CD4-positive, CD25-positive, alpha-beta regulatory T cell (primary cell): ENCODE results near the gene HDAC3. TPM values are rescaled to one million over a fixed set of nuclear protein-coding genes. Genes with fewer than 3 reads are reported as not detected.
A peak's percentile ranks its signal among the peaks of the same experiment; 100 is the strongest.

Source experiments
- ATAC-seq, 2 donors: fragments of 150-1000 bp; cut with Tn5 transposase; one replicate each; pipeline ENCODE4 v1.10.0; 2021; ENCODE audit warnings: low read depth in 2 of 2, moderate number of reproducible peaks in 2 of 2, moderate library complexity in 1 of 2
- DNase-seq, 3 donors: peaks; one replicate each; pipeline versions ENCODE4 v3.0.0 to v3.0.0-alpha.2; 2012 to 2022; ENCODE audit warnings: mixed read lengths in 1 of 3
- H3K27ac ChIP-seq: one replicate; pipeline ENCODE4 v1.7.0; 2013; ENCODE audit warnings: mild to moderate bottlenecking, low read length; ENCODE audit not compliant: insufficient read depth, poor library complexity, severe bottlenecking
- H3K27me3 ChIP-seq: one replicate; pipeline ENCODE4 v1.7.0; 2013; ENCODE audit warnings: low read length; ENCODE audit not compliant: control insufficient read depth, insufficient read depth
- H3K36me3 ChIP-seq: one replicate; pipeline ENCODE4 v1.7.0; 2013; ENCODE audit warnings: mild to moderate bottlenecking, low read length, moderate library complexity; ENCODE audit not compliant: control insufficient read depth, insufficient read depth
- H3K4me1 ChIP-seq: 2 replicates; pipeline ENCODE4 v1.7.0; 2013; ENCODE audit warnings: mild to moderate bottlenecking, low read length; ENCODE audit not compliant: insufficient read depth, control insufficient read depth, poor library complexity, severe bottlenecking
- H3K4me3 ChIP-seq: one replicate; pipeline ENCODE4 v1.7.0; 2013; ENCODE audit warnings: low read depth, mild to moderate bottlenecking, low read length, moderate library complexity
- H3K9me3 ChIP-seq, 2 experiments: 1 replicate in 1 of 2; 2 replicates in 1 of 2; pipeline ENCODE4 v1.7.0; 2013; ENCODE audit warnings: low read length in 2 of 2, mild to moderate bottlenecking in 1 of 2, moderate library complexity in 1 of 2; ENCODE audit not compliant: control insufficient read depth in 2 of 2
- H3K27ac Mint-ChIP-seq, 3 donors: one replicate each; pipeline ENCODE4 v1.8.0; 2020 to 2022; ENCODE audit warnings: mild to moderate bottlenecking in 3 of 3, mixed read lengths in 3 of 3, moderate library complexity in 2 of 3
- H3K27me3 Mint-ChIP-seq: one replicate; pipeline ENCODE4 v1.8.0; 2022; ENCODE audit warnings: mild to moderate bottlenecking, mixed read lengths
- H3K36me3 Mint-ChIP-seq: one replicate; pipeline ENCODE4 v1.8.0; 2020; ENCODE audit warnings: mixed read lengths
- H3K4me1 Mint-ChIP-seq, 4 donors: one replicate each; pipeline ENCODE4 v1.8.0; 2020 to 2022; ENCODE audit warnings: mixed read lengths in 4 of 4, mild to moderate bottlenecking in 1 of 4
- H3K4me3 Mint-ChIP-seq, 4 donors: one replicate each; pipeline ENCODE4 v1.8.0; 2020 to 2022; ENCODE audit warnings: mild to moderate bottlenecking in 4 of 4, mixed read lengths in 4 of 4, moderate library complexity in 3 of 4
- H3K9me3 Mint-ChIP-seq, 7 donors: one replicate each; pipeline ENCODE4 v1.8.0; 2020 to 2022; ENCODE audit warnings: mixed read lengths in 7 of 7, mild to moderate bottlenecking in 3 of 7, moderate library complexity in 2 of 7
- polyA plus RNA-seq, 4 donors: library from polyadenylated mRNA; unstranded; fragments of 300-500 nt; fragmentation: Illumina TruSeq; gene quantifications; one replicate each; pipeline ENCODE4 v1.2.3, GENCODE V29; 2021
- total RNA-seq: library from RNA; stranded (reverse); gene quantifications from one replicate; pipeline ENCODE4 v1.2.3, GENCODE V29; 2022

The HDAC3 gene
- total and polyA plus RNA-seq, 5 donors from 2014 or later, result 83.9 to 102 (median 96.0) TPM

- H3K36me3 Mint-ChIP-seq, result no peaks in the 10 kb centered on the region
- H3K9me3 ChIP-seq, result no peaks in the 10 kb centered on the region
- H3K4me3 ChIP-seq, result no peak overlapping the region
- no peaks in the 10 kb centered on the region for H3K27me3 ChIP-seq
- no peaks in the 10 kb centered on the region for H3K9me3 Mint-ChIP-seq
- H3K27ac Mint-ChIP-seq, result no peak overlapping the region
- H3K27me3 Mint-ChIP-seq, result no peaks in the 10 kb centered on the region
- peaks cover 19% of the 10 kb centered on the region for H3K4me1 ChIP-seq
- peaks cover 11 to 32% (median 17%) of the 10 kb centered on the region in 4 donors for H3K4me1 Mint-ChIP-seq
- H3K27ac ChIP-seq, result no peak overlapping the region
- ATAC-seq (no peak), DNase-seq (no peak)
- H3K4me3 Mint-ChIP-seq, result peak overlapping the region in 1 of 4 donors; percentile 25
- H3K36me3 ChIP-seq, result no peaks in the 10 kb centered on the region
These were observed 18.4 kb upstream of the HDAC3 start for GRCh38 chr5:141655020-141655419.

- H3K4me1 Mint-ChIP-seq, result peaks cover 18 to 39% (median 22%) of the 10 kb centered on the region in 4 donors
- peak overlapping the region in 2 of 4 donors; percentile 13 to 64 for H3K4me3 Mint-ChIP-seq
- H3K27me3 ChIP-seq, result no peaks in the 10 kb centered on the region
- H3K9me3 Mint-ChIP-seq, result no peaks in the 10 kb centered on the region
- H3K9me3 ChIP-seq, result no peaks in the 10 kb centered on the region
- H3K4me3 ChIP-seq, result no peak overlapping the region
- no peak overlapping the region for H3K27ac ChIP-seq
- H3K27ac Mint-ChIP-seq, result no peak overlapping the region
- ATAC-seq, result no peak
- no peak for DNase-seq
- peaks cover 24% of the 10 kb centered on the region for H3K4me1 ChIP-seq
- H3K27me3 Mint-ChIP-seq, result no peaks in the 10 kb centered on the region
- no peaks in the 10 kb centered on the region for H3K36me3 ChIP-seq
- H3K36me3 Mint-ChIP-seq, result no peaks in the 10 kb centered on the region
These were observed 17.6 kb upstream of the HDAC3 start for GRCh38 chr5:141654298-141654697.

DNA sequence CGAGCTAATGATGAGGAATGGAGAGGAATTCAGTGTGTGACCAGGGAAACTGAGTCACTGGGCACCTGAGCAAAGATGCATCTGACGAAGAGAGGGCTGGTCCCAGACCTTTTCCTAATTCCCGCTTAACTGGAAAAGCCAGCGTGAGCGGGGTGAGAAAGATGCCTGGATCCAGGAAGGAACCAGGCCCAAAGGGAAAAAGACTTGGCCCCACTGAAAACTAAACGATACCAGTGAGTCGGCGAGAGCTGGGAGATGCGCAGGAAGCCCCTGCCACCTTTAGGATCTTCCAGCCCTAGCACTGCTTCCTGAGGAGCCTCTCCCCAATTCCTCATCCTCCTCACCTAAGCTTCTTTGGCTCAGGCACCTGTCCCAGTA lies 15.1 kb upstream of the HDAC3 start:
- Histone ChIP-seq H3K4me3 (peak overlapping the region; percentile 81), H3K27ac (peak overlapping the region; percentile 79), H3K9me3 (no peaks in the 10 kb centered on the region), H3K36me3 (peaks cover 16% of the 10 kb centered on the region), H3K27me3 (no peaks in the 10 kb centered on the region), H3K4me1 (peaks cover 31% of the 10 kb centered on the region)
- H3K27ac Mint-ChIP-seq, result peak overlapping the region; percentile 67 to 94 (median 81)
- H3K27me3 Mint-ChIP-seq, result no peaks in the 10 kb centered on the region
- H3K4me1 Mint-ChIP-seq, result peaks cover 19 to 57% (median 32%) of the 10 kb centered on the region in 4 donors
- H3K36me3 Mint-ChIP-seq, result peaks cover 9% of the 10 kb centered on the region
- H3K9me3 Mint-ChIP-seq, result no peaks in the 10 kb centered on the region
- ATAC-seq, result no peak
- no peak for DNase-seq
- peak overlapping the region; percentile 83 to 97 (median 94) for H3K4me3 Mint-ChIP-seq

- Mint-ChIP-seq H3K27me3 (no peaks in the 10 kb centered on the region), H3K36me3 (peaks cover 12% of the 10 kb centered on the region), H3K9me3 (no peaks in the 10 kb centered on the region), H3K4me1 (peaks cover 19 to 62% (median 36%) of the 10 kb centered on the region in 4 donors), H3K4me3 (peak within 1 kb of the TSS; percentile 83 to 97 (median 94)), H3K27ac (peak within 1 kb of the TSS; percentile 81 to 94 (median 82))
- Histone ChIP-seq H3K9me3 (no peaks in the 10 kb centered on the region), H3K27ac (peak within 1 kb of the TSS; percentile 79), H3K27me3 (no peaks in the 10 kb centered on the region), H3K36me3 (peaks cover 22% of the 10 kb centered on the region), H3K4me1 (peaks cover 31% of the 10 kb centered on the region), H3K4me3 (peak within 1 kb of the TSS; percentile 81)
- ATAC-seq, result peak; percentile 91
- peak; percentile 80 to 85 (median 81) for DNase-seq
These were observed 14.4 kb upstream of the HDAC3 start, which contains the start of gene FCHSD1 for GRCh38 chr5:141650851-141651727. Gene FCHSD1, minus strand, starts transcription at chr5:141651418. Its CDS starts 50 bp downstream, at chr5:141651368.

GRCh38 chr5:141649972-141650371 lies 13.3 kb upstream of the HDAC3 start:
- peak overlapping the region; percentile 79 for H3K27ac ChIP-seq
- ATAC-seq (no peak), DNase-seq (no peak)
- Mint-ChIP-seq H3K36me3 (peaks cover 17% of the 10 kb centered on the region), H3K27me3 (no peaks in the 10 kb centered on the region), H3K9me3 (no peaks in the 10 kb centered on the region), H3K4me3 (peak overlapping the region; percentile 83 to 97 (median 94)), H3K4me1 (peaks cover 19 to 64% (median 37%) of the 10 kb centered on the region in 4 donors), H3K27ac (peak overlapping the region; percentile 34 to 81 (median 50))
- H3K36me3 ChIP-seq, result peaks cover 32% of the 10 kb centered on the region
- no peaks in the 10 kb centered on the region for H3K27me3 ChIP-seq
- H3K4me1 ChIP-seq, result peaks cover 31% of the 10 kb centered on the region
- no peaks in the 10 kb centered on the region for H3K9me3 ChIP-seq
- peak overlapping the region; percentile 65 for H3K4me3 ChIP-seq

GRCh38 chr5:141649056-141649688 lies 12.5 kb upstream of the HDAC3 start:
- Mint-ChIP-seq H3K36me3 (peaks cover 20% of the 10 kb centered on the region), H3K27ac (peak overlapping the region in 2 of 3 donors; percentile 50 to 62), H3K4me3 (peak overlapping the region; percentile 0 to 93 (median 19)), H3K9me3 (no peaks in the 10 kb centered on the region), H3K27me3 (no peaks in the 10 kb centered on the region), H3K4me1 (peaks cover 19 to 64% (median 37%) of the 10 kb centered on the region in 4 donors)
- H3K27me3 ChIP-seq, result no peaks in the 10 kb centered on the region
- no peak overlapping the region for H3K4me3 ChIP-seq
- peaks cover 31% of the 10 kb centered on the region for H3K4me1 ChIP-seq
- no peaks in the 10 kb centered on the region for H3K9me3 ChIP-seq
- no peak for DNase-seq
- no peak for ATAC-seq
- no peak overlapping the region for H3K27ac ChIP-seq
- peaks cover 38% of the 10 kb centered on the region for H3K36me3 ChIP-seq

- Mint-ChIP-seq H3K4me1 (peaks cover 12 to 58% (median 36%) of the 10 kb centered on the region in 4 donors), H3K4me3 (peak overlapping the region in 1 of 4 donors; percentile 46), H3K27me3 (no peaks in the 10 kb centered on the region), H3K27ac (peak overlapping the region in 1 of 3 donors; percentile 73), H3K9me3 (no peaks in the 10 kb centered on the region), H3K36me3 (peaks cover 24% of the 10 kb centered on the region)
- ATAC-seq, result no peak
- peaks cover 31% of the 10 kb centered on the region for H3K4me1 ChIP-seq
- H3K36me3 ChIP-seq, result peaks cover 45% of the 10 kb centered on the region
- DNase-seq, result no peak
- H3K9me3 ChIP-seq, result no peaks in the 10 kb centered on the region
- no peak overlapping the region for H3K27ac ChIP-seq
- H3K4me3 ChIP-seq, result no peak overlapping the region
- no peaks in the 10 kb centered on the region for H3K27me3 ChIP-seq
These were observed 11.2 kb upstream of the HDAC3 start for GRCh38 chr5:141647851-141648250.
